HepG2 (cell line): ENCODE measurements around the gene ANKRD39. TPM values are rescaled to one million over a fixed set of nuclear protein-coding genes. Genes with fewer than 3 reads are reported as not detected.
A peak's percentile ranks its signal among the peaks of the same experiment; 100 is the strongest.

Experiments
- FOSL2 ChIP-seq: sonication (generic); formaldehyde crosslinking; IDR thresholded peaks from 2 replicates; pipeline ENCODE4 v1.4.0; 2020; ENCODE audit warnings: missing genetic modification reagents
- HCFC1 ChIP-seq: fragments of 150-350 bp; IDR thresholded peaks from 2 replicates; pipeline ENCODE4 v1.6.1; 2014; ENCODE audit warnings: low read depth, low read length
- RAD51 ChIP-seq: fragments of 450-650 bp; IDR thresholded peaks from 2 replicates; pipeline ENCODE4 v1.6.1; 2016; ENCODE audit warnings: borderline replicate concordance
- RXRB ChIP-seq: IDR thresholded peaks from 2 replicates; pipeline ENCODE4 v1.6.1; 2016; ENCODE audit warnings: borderline replicate concordance, missing genetic modification reagents, missing compliant biosample characterization
- SPEN ChIP-seq: sonication (generic); formaldehyde crosslinking; IDR thresholded peaks from 2 replicates; pipeline ENCODE4 v1.5.1; 2020; ENCODE audit warnings: low read depth, mild to moderate bottlenecking, missing genetic modification reagents
- ZBTB7B ChIP-seq: sonication (generic); formaldehyde crosslinking; IDR thresholded peaks from 2 replicates; pipeline ENCODE4 v1.4.0; 2020; ENCODE audit warnings: missing genetic modification reagents
- ZFP1 ChIP-seq: IDR thresholded peaks from 2 replicates; pipeline ENCODE4 v1.6.1; 2016
- ZFP41 ChIP-seq: sonication (generic); formaldehyde crosslinking; IDR thresholded peaks from 2 replicates; pipeline ENCODE4 v1.4.0; 2020; ENCODE audit warnings: mild to moderate bottlenecking, missing genetic modification reagents, borderline replicate concordance
- ZKSCAN1 ChIP-seq: fragments of 150-350 bp; IDR thresholded peaks from 2 replicates; pipeline ENCODE4 v1.6.1; 2014; ENCODE audit warnings: low read length
- ZNF446 ChIP-seq: sonication (generic); formaldehyde crosslinking; IDR thresholded peaks from 2 replicates; pipeline ENCODE4 v1.5.0; 2020; ENCODE audit warnings: mild to moderate bottlenecking, missing genetic modification reagents
- ZNF792 ChIP-seq: IDR thresholded peaks from 2 replicates; pipeline ENCODE4 v1.6.1; 2016
- ZSCAN30 ChIP-seq: sonication (generic); formaldehyde crosslinking; IDR thresholded peaks from 2 replicates; pipeline ENCODE4 v1.5.0; 2020; ENCODE audit warnings: mild to moderate bottlenecking, missing genetic modification reagents
- polyA plus RNA-seq, 8 experiments: library from polyadenylated mRNA; depleted of rRNA in 3 of 8; stranded (reverse) in 7 of 8; unstranded in 1 of 8; fragments of >200 nt; fragmentation: Illumina TruSeq in 4 of 8; extraction: Trizol in 4 of 8; gene quantifications; 2 replicates each; pipeline versions ENCODE4 v1.2.1 to v1.2.3, GENCODE V29; 2011 to 2016; ENCODE audit warnings: low read depth in 4 of 8, missing spikeins in 1 of 8, mixed read lengths in 1 of 8; ENCODE audit not compliant: insufficient read depth in 1 of 8
- total RNA-seq, 5 experiments: library from RNA; depleted of rRNA; stranded (reverse); fragments of >200 nt; fragmentation: Illumina TruSeq; extraction: Trizol; gene quantifications; 2 replicates each; pipeline ENCODE4 v1.2.3, GENCODE V29; 2016; ENCODE audit warnings: low read depth in 1 of 5
- TF ChIP-seq, protein P1 (sequence below): sonication (generic); formaldehyde crosslinking; IDR thresholded peaks from 2 replicates; pipeline ENCODE4; 2020; ENCODE audit warnings: missing genetic modification reagents, mild to moderate bottlenecking, borderline replicate concordance
- TF ChIP-seq, protein P2 (sequence below): sonication (generic); formaldehyde crosslinking; IDR thresholded peaks from 2 replicates; pipeline ENCODE4 v1.5.0; 2020; ENCODE audit warnings: missing genetic modification reagents
- TF ChIP-seq, protein P3 (sequence below): sonication (generic); formaldehyde crosslinking; IDR thresholded peaks from 2 replicates; pipeline ENCODE4 v1.8.0; 2022; ENCODE audit warnings: mild to moderate bottlenecking, missing genetic modification reagents; ENCODE audit not compliant: insufficient replicate concordance

The ANKRD39 gene
- total and polyA plus RNA-seq, 2 of the 13 experiments (the other 11 are each of a cell fraction or from before 2014, with no cell fraction given): 23.2 to 24.8 TPM

DNA sequence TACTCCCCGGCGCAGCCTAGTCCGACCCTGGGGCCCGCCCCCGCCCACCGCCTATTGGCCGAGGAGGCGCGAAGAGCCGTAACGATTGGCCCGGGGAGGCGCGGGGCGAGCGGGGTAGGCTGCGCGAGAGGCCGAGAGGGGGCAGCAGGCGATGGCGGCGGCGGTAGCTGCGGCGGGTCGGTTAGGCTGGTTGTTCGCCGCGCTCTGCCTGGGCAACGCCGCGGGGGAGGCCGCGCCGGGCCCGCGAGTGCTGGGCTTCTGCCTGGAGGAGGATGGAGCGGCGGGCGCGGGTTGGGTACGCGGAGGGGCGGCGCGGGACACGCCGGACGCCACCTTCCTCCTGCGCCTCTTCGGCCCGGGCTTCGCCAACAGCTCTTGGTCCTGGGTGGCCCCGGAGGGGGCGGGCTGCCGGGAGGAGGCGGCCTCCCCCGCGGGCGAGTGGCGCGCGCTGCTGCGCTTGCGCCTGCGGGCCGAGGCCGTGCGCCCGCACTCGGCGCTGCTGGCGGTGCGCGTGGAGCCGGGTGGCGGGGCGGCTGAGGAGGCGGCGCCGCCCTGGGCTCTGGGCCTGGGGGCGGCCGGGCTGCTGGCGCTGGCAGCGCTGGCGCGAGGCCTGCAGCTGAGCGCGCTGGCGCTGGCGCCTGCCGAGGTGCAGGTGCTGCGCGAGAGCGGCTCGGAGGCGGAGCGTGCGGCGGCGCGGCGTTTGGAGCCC is 41.5 kb downstream of the ANKRD39 start, which contains the start of gene CNNM3 (continued):
- TF ChIP-seq, protein P1, sequence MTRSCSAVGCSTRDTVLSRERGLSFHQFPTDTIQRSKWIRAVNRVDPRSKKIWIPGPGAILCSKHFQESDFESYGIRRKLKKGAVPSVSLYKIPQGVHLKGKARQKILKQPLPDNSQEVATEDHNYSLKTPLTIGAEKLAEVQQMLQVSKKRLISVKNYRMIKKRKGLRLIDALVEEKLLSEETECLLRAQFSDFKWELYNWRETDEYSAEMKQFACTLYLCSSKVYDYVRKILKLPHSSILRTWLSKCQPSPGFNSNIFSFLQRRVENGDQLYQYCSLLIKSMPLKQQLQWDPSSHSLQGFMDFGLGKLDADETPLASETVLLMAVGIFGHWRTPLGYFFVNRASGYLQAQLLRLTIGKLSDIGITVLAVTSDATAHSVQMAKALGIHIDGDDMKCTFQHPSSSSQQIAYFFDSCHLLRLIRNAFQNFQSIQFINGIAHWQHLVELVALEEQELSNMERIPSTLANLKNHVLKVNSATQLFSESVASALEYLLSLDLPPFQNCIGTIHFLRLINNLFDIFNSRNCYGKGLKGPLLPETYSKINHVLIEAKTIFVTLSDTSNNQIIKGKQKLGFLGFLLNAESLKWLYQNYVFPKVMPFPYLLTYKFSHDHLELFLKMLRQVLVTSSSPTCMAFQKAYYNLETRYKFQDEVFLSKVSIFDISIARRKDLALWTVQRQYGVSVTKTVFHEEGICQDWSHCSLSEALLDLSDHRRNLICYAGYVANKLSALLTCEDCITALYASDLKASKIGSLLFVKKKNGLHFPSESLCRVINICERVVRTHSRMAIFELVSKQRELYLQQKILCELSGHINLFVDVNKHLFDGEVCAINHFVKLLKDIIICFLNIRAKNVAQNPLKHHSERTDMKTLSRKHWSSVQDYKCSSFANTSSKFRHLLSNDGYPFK (CRISPR knock-in tag): no peak
- TF ChIP-seq ZFP1 (no peak), RXRB (CRISPR knock-in tag) (peak; percentile 16), HCFC1 (peak; percentile 37; the same call in 1 of the 2 replicates), ZNF446 (peak; percentile 63), ZFP41 (CRISPR knock-in tag) (no peak), ZSCAN30 (CRISPR knock-in tag) (no peak), ZKSCAN1 (0 out of 2 replicates have a peak, but pooled peaks have one; percentile 12), ZBTB7B (CRISPR knock-in tag) (0 out of 2 replicates have a peak, but pooled peaks have one; percentile 14), RAD51 (no peak), ZNF792 (CRISPR knock-in tag) (peak; percentile 58; the same call in 1 of the 2 replicates), FOSL2 (no peak; the same call in 1 of the 2 replicates), SPEN (CRISPR knock-in tag) (peak; percentile 89)
- TF ChIP-seq, protein P2, sequence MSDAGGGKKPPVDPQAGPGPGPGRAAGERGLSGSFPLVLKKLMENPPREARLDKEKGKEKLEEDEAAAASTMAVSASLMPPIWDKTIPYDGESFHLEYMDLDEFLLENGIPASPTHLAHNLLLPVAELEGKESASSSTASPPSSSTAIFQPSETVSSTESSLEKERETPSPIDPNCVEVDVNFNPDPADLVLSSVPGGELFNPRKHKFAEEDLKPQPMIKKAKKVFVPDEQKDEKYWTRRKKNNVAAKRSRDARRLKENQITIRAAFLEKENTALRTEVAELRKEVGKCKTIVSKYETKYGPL (CRISPR knock-in tag): no peak
- TF ChIP-seq, protein P3, sequence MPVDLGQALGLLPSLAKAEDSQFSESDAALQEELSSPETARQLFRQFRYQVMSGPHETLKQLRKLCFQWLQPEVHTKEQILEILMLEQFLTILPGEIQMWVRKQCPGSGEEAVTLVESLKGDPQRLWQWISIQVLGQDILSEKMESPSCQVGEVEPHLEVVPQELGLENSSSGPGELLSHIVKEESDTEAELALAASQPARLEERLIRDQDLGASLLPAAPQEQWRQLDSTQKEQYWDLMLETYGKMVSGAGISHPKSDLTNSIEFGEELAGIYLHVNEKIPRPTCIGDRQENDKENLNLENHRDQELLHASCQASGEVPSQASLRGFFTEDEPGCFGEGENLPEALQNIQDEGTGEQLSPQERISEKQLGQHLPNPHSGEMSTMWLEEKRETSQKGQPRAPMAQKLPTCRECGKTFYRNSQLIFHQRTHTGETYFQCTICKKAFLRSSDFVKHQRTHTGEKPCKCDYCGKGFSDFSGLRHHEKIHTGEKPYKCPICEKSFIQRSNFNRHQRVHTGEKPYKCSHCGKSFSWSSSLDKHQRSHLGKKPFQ (CRISPR knock-in tag): peak; percentile 61
